HUES48 (cell line): ENCODE measurements around the gene LDB2.

ENCODE experiments used
- H3K27ac ChIP-seq: one replicate; pipeline ENCODE4 v1.7.0; 2013; ENCODE audit warnings: low read depth, low read length, inconsistent platforms
- H3K27me3 ChIP-seq: 2 replicates; pipeline ENCODE4 v1.6.1; 2013; ENCODE audit warnings: mild to moderate bottlenecking, low read length; ENCODE audit not compliant: control insufficient read depth, insufficient read depth
- H3K36me3 ChIP-seq: 2 replicates; pipeline ENCODE4 v1.6.1; 2013; ENCODE audit warnings: low read length; ENCODE audit not compliant: control insufficient read depth, insufficient read depth
- H3K4me1 ChIP-seq: 2 replicates; pipeline ENCODE4 v1.6.1; 2013; ENCODE audit warnings: mild to moderate bottlenecking, low read length; ENCODE audit not compliant: control insufficient read depth, insufficient read depth
- H3K4me3 ChIP-seq: 2 replicates; pipeline ENCODE4 v1.5.1; 2013; ENCODE audit warnings: mild to moderate bottlenecking, low read depth, low read length
- H3K9ac ChIP-seq: 2 replicates; pipeline ENCODE4 v1.6.1; 2013; ENCODE audit warnings: mild to moderate bottlenecking, low read depth, low read length, moderate library complexity
- H3K9me3 ChIP-seq: 2 replicates; pipeline ENCODE4 v1.6.1; 2013; ENCODE audit warnings: low read length; ENCODE audit not compliant: control insufficient read depth, insufficient read depth

LDB2 gene

DNA sequence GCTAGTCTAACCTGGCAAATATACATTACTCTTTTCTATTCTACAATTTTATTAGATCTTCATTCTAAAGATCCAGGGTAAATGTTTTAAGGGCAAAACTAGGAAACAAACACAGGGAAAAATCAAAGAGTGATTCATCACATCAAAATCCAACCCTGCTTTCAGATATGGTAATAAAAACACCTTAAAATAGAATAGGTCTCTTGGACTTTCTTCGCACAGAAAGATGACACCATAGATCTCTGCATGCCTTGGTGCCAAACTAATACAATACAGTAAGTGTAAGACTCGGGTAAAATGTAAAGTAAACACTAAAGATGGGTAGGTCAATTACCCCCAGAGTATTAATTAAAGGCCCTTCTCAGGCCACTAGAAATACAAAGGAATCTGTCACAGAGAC, 34.2 kb downstream of the LDB2 start:
- peaks cover 34% of the 10 kb centered on the region for H3K4me1 ChIP-seq
- H3K36me3 ChIP-seq = no peaks in the 10 kb centered on the region
- no peak overlapping the region for H3K4me3 ChIP-seq
- H3K27me3 ChIP-seq = no peaks in the 10 kb centered on the region
- H3K27ac ChIP-seq = no peak overlapping the region
- no peak overlapping the region for H3K9ac ChIP-seq
- no peaks in the 10 kb centered on the region for H3K9me3 ChIP-seq

DNA sequence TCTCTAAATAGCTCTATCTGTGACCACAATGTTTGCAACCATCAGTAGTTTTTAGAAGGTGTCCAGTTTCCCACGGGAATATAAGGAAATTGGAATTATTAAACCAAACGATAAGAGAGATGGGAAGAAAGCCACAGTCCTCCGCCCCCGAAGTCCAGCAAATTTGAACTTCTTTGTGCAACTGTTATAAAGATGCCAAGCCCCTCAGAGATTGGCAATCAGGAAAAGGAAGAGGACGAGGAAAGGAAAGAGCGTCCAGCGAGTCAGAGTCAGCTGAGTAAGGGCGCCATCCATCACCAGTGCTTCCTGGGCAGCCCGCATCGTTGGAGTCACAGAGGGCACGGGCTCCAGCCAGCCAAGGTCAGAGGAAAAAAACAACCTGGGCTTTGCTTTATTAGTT, 35.7 kb downstream of the LDB2 start:
- H3K9ac ChIP-seq = no peak overlapping the region
- no peaks in the 10 kb centered on the region for H3K27me3 ChIP-seq
- no peaks in the 10 kb centered on the region for H3K9me3 ChIP-seq
- peaks cover 33% of the 10 kb centered on the region for H3K4me1 ChIP-seq
- H3K27ac ChIP-seq = no peak overlapping the region
- H3K36me3 ChIP-seq = no peaks in the 10 kb centered on the region
- H3K4me3 ChIP-seq = no peak overlapping the region

DNA sequence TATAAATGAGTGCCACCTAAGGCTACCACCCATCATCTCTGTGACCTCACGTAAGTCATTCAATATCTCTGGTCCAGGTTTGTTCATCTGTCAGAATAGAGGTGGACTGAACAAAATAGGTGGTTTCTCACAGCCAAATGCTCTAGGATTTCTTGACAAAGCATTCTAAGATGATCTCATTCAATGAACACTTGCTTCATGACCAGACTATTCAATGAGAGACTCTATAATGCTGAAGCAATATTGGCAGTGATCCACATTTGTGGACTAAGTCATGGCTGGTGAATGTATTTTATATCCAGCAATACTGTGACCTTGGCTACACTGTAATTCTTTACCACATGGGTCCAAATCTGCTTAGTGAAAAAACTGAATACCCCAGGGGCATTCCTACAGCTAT, 37.9 kb downstream of the LDB2 start:
- Histone ChIP-seq H3K9ac (no peak overlapping the region), H3K36me3 (no peaks in the 10 kb centered on the region), H3K27ac (no peak overlapping the region), H3K27me3 (no peaks in the 10 kb centered on the region), H3K4me1 (peaks cover 48% of the 10 kb centered on the region), H3K9me3 (no peaks in the 10 kb centered on the region), H3K4me3 (no peak overlapping the region)

DNA sequence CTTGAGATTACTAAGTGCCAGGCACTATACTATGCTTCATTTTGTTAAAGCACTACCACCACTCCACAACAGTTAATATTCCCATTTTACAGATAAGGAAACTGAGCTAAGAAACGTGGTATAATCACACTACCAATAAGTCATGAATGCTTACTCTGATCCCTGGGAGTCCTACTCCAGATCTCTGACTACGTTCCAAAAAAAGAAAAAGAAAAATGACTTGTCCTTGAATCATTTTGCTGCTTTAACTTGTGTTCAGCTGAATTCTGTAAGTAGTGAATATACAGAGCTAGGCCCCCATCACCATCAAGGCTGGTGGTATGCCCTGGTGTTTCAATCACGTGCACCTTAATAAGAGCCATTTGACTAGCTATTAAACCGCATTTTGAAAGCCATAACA, 39.4 kb downstream of the LDB2 start:
- Histone ChIP-seq H3K36me3 (no peaks in the 10 kb centered on the region), H3K27ac (peak overlapping the region; percentile 83), H3K9ac (no peak overlapping the region), H3K4me1 (peaks cover 47% of the 10 kb centered on the region), H3K27me3 (no peaks in the 10 kb centered on the region), H3K4me3 (no peak overlapping the region), H3K9me3 (no peaks in the 10 kb centered on the region)

DNA sequence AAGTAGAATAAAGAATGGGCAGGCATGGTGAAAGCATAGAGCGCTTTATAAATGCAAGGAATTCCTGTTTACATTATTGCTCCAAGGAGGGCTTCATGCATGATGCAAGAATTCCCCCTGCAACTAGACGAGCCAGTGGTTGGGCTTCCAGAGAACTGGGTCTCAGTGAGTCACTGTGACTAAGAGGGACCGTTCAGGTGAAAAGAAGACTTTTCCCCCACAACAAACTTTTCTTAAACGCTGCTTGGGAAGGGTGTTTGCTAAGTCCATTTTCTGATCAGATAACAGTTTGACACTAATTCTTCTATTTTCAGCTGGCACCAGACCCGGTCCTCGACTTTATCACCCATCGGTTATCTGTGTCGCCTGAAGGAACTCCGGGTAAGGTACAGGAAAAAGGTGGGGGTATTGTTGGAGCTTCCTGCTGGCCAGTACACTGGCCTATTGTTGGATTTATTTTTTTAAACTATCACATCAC, 40.1 kb downstream of the LDB2 start:
- H3K27ac ChIP-seq = peak overlapping the region; percentile 83
- peaks cover 42% of the 10 kb centered on the region for H3K4me1 ChIP-seq
- H3K4me3 ChIP-seq = no peak overlapping the region
- H3K9me3 ChIP-seq = no peaks in the 10 kb centered on the region
- no peaks in the 10 kb centered on the region for H3K36me3 ChIP-seq
- H3K9ac ChIP-seq = no peak overlapping the region
- no peaks in the 10 kb centered on the region for H3K27me3 ChIP-seq

DNA sequence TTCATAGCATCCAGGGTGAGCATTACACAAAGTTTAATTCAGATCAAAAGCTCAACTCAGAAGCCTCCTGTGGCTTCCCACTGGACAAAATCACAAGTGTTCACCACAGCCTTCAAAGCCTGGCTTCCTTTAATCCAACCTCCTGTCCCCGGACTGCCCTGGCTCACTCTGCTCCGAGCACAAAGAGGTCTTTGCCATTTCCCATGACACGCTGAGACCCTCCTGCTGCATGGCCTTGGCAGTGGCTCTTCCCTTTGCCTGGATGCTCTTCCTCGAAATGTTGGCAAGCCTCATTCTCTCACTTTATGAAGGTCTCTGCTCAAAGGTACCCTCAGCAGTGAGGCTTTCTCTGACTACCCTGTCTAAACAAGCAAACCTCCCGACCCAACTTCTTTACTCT, 41.0 kb downstream of the LDB2 start:
- H3K4me1 ChIP-seq = peaks cover 37% of the 10 kb centered on the region

DNA sequence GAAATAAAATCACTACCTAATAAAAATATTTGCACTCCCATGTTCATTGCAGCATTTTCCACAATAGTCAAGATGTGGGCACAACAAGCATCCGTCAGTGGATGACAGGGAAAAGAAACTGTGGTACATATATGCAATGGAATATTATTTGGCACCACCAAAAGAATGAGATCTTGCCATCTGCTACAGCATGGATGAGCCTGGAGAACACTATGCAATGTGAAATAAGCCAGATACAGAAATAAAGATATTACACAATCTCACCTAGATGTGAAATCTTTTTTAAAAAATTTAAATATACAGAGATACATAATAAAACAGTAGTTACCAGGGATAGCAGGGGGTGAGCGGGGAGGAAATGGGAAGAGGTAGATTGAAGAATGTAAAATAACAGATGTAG, 44.8 kb downstream of the LDB2 start:
- H3K4me3 ChIP-seq = no peak overlapping the region
- peaks cover 30% of the 10 kb centered on the region for H3K4me1 ChIP-seq
- no peak overlapping the region for H3K9ac ChIP-seq
- H3K36me3 ChIP-seq = no peaks in the 10 kb centered on the region
- no peaks in the 10 kb centered on the region for H3K27me3 ChIP-seq
- H3K27ac ChIP-seq = no peak overlapping the region
- no peaks in the 10 kb centered on the region for H3K9me3 ChIP-seq

More for the DNA sequence above, 41.0 kb downstream of the LDB2 start:
- no peak overlapping the region for H3K9ac ChIP-seq
- H3K27me3 ChIP-seq = no peaks in the 10 kb centered on the region
- no peak overlapping the region for H3K27ac ChIP-seq
- no peaks in the 10 kb centered on the region for H3K36me3 ChIP-seq
- H3K4me3 ChIP-seq = no peak overlapping the region
- no peaks in the 10 kb centered on the region for H3K9me3 ChIP-seq

DNA sequence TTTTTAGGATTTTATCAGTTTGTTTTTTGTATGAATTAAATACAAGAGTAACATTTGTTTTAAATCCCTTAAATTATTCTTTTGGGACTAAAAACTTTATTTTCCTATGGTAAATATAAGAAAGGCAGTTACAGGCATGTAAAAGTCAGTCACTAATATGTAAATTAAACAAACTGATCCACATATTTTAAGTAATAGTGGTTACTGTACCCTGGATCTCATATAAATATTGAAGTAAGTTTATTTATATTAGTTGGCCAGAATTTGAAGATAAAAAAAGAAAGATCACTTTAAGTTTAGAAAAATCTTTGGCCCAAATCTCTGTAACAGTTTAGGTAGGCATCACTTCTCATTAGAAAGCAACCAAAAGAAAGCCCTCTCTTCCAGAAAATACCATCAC, 45.8 kb downstream of the LDB2 start:
- Histone ChIP-seq H3K27me3 (no peaks in the 10 kb centered on the region), H3K9me3 (no peaks in the 10 kb centered on the region), H3K4me1 (peaks cover 29% of the 10 kb centered on the region), H3K36me3 (no peaks in the 10 kb centered on the region), H3K27ac (no peak overlapping the region), H3K4me3 (no peak overlapping the region), H3K9ac (no peak overlapping the region)

DNA sequence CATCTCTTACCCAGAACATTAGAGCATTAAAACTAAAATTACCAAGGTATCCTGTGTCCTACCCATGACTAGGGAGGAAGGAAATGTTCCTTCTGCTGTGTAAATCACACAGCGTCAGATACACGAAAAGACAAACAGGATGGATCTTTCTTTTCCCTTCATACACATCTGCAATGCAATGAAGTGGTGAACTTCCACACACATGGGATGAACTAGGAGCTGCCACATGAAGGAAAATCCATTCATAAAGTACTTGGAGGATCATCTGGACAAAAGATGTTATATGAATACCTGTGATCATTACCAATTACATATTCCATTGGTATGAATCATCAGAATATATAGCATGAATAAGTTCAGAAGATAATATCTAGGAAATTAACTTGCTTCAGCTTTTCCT, 46.2 kb downstream of the LDB2 start:
- Histone ChIP-seq H3K27me3 (no peaks in the 10 kb centered on the region), H3K4me1 (peaks cover 28% of the 10 kb centered on the region), H3K36me3 (no peaks in the 10 kb centered on the region), H3K27ac (no peak overlapping the region), H3K9me3 (no peaks in the 10 kb centered on the region), H3K9ac (no peak overlapping the region), H3K4me3 (no peak overlapping the region)

DNA sequence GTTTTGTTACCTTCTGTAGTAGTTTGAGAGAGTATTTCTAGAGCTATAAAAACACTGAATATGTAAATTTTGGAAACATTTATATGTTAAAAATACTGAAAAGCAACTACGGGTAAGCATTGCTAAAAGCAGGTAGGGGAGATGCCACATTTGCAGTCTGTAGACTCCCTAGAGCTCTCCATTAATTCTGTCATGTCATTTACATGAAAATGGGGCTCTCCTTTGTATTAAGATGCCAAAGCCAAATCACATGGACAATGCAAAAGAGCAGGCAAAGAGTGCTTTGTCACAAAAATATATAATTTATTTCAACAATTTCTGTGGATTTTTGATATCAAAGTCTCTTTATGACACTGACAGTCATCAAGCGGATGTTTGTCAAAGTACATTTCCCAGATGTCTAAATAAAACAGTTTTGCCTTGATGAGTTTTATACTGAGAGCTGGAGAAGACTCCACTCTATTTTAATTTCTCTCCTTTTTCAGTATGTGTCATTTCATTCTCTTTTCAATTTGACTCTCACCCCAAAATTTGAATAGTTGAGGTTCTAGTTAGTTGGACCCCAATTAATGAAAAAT, 51.8 kb downstream of the LDB2 start:
- H3K27ac ChIP-seq = peak overlapping the region; percentile 93
- no peaks in the 10 kb centered on the region for H3K27me3 ChIP-seq

DNA sequence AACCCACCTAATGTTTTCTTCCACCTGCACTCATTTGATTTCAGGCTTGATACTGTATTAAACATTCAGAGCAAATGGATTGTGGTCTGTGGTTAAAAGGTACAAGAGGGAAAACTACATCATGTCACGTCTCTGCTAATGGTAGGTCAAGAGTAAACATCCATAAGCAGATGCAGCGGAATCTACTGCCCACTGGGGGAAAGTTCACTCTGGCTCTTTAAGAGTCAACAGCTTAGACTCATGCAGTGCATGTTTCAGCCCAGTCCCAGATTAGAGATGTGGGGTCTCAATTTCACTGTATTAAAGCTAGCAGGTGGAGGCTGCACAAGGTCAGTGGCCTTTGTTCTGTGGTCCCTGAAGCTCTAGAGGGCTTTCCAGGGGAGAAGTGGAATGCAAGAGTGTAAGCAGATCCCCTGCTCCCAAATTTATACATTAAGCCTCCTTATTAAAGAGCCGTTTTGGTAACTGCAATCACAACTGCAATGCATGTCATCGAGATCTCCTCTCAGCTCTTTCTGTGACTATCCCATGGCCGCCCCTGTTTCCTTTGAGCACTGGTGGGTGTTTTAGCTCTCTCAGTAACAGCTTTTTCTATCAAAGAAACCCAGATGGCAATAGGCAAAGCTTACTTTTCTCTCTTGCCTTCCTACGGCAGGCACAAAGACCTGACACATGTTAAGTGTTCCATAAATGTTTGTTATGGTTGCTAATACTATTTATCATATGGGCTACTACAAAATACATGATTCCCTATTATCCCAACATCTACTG, 53.4 kb downstream of the LDB2 start:
- no peak overlapping the region; the same call in 1 of the 2 replicates for H3K9ac ChIP-seq
- H3K27ac ChIP-seq = peak overlapping the region; percentile 76
- H3K27me3 ChIP-seq = no peaks in the 10 kb centered on the region
- 0 out of 2 replicates have a peak, but pooled peaks cover 5% of the 10 kb centered on the region for H3K36me3 ChIP-seq
- no peak overlapping the region for H3K4me3 ChIP-seq
- H3K4me1 ChIP-seq = peaks cover 60% of the 10 kb centered on the region
- no peaks in the 10 kb centered on the region for H3K9me3 ChIP-seq

More for the DNA sequence above, 51.8 kb downstream of the LDB2 start:
- Histone ChIP-seq H3K4me3 (0 out of 2 replicates have a peak overlapping the region, but pooled peaks have one; percentile 4), H3K36me3 (no peaks in the 10 kb centered on the region), H3K9me3 (no peaks in the 10 kb centered on the region), H3K9ac (peak overlapping the region; percentile 29; the same call in 1 of the 2 replicates), H3K4me1 (peaks cover 59% of the 10 kb centered on the region)
